ENCODE measurements around the gene LLGL2. TPM values are rescaled to one million over a fixed set of nuclear protein-coding genes. Genes with fewer than 3 reads are reported as not detected.
A peak's percentile ranks its signal among the peaks of the same experiment; 100 is the strongest.
"Not testable (repeated sequence)": the region's sequence is repeated elsewhere in the genome, so short reads cannot be mapped to it uniquely, and the experiment has no call there.

LLGL2 gene, protein sequence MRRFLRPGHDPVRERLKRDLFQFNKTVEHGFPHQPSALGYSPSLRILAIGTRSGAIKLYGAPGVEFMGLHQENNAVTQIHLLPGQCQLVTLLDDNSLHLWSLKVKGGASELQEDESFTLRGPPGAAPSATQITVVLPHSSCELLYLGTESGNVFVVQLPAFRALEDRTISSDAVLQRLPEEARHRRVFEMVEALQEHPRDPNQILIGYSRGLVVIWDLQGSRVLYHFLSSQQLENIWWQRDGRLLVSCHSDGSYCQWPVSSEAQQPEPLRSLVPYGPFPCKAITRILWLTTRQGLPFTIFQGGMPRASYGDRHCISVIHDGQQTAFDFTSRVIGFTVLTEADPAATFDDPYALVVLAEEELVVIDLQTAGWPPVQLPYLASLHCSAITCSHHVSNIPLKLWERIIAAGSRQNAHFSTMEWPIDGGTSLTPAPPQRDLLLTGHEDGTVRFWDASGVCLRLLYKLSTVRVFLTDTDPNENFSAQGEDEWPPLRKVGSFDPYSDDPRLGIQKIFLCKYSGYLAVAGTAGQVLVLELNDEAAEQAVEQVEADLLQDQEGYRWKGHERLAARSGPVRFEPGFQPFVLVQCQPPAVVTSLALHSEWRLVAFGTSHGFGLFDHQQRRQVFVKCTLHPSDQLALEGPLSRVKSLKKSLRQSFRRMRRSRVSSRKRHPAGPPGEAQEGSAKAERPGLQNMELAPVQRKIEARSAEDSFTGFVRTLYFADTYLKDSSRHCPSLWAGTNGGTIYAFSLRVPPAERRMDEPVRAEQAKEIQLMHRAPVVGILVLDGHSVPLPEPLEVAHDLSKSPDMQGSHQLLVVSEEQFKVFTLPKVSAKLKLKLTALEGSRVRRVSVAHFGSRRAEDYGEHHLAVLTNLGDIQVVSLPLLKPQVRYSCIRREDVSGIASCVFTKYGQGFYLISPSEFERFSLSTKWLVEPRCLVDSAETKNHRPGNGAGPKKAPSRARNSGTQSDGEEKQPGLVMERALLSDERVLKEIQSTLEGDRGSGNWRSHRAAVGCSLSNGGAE
- total RNA-seq: 477 TPM

DNA sequence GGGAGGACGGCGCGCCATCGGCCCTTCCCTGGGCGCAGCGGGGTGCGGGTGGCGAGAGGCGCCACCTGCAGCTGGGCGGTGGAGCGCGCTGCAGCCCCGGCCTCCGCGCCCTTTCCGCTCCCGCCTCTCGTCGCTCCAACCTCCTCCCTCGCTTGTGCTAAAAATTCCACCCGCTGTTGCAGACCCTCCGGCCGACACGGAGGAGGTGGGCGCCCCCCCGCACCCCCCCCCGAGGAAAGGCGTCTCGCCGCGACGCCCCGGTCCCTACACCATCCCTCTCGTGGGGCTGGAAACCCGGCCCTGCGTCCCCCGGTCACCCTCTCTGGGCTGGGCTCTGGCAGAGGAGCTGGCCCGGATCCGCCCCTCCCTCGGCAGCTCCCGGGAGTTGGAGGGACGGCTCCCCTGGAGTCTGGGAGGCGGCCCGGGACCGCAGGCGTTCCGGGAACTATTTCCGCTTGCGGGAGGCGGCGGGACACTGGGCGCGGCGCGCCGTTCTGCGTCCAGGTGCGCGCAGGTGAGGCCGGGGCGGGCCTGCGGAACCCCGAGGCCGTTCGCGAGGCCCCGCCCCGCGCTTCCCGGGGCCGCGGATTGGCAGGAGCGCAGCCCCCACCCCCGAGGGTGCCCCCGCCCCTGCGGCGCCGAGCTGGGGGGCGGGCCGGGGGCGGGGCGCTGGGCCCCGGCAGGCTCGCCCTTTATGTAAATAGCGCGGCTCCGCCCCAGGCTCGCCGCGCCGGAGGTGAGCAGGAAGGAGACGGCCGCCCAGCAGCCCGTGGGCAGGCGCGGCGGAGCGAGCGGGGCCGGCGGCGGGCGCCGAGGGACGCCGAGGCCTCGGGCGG, at the start of gene LLGL2:
Gene LLGL2 (plus strand): TSS at position 728 of the 836 bp plus-strand sequence. CDS start 17,730 bp downstream, outside the sequence.
- peak; percentile 92 for DNase-seq (ENCODE audit: low spot score)

DNA sequence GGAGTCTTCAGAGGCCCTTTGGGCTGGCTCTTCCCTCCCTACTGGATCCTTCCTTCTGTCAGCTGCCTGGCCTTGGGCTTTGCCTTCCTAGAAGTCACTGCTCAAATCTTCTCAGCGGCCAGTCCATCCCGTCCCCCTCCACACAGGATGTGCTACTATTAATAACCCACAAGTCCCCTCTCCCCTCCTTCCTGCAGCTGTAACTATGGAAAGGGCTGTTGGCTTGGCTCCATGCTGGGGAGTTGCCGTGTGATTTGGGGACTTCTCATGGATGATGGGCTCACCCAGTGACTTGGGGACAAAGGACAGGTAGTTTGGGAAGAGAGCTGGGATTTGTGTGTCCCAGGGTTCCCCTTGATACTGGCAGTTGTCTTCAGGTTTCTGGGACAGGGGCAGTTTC, 49.6 kb upstream of the LLGL2 start:
- no peak for DNase-seq (ENCODE audit: low spot score)

DNA sequence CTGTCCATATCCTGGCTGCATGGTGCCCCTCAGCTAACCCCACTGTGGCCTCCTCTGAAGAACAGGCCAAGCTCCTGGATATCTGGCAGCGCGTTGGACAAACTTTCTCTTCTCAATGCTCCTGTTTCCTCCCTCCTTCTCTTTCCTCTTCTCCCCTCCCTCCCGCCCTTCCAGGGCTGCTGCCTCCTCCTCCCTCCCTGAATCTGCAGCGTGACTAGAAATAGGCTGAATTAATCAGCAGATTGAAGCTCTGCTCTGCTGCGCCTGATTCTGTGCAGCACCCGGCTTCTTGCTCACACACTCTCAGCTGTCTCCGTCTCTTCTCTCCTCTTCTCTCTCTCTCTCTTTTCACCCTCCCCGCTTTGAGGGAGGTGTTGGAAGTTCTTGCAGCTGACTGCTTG, 49.2 kb upstream of the LLGL2 start:
- DNase-seq (ENCODE audit: low spot score): no peak

DNA sequence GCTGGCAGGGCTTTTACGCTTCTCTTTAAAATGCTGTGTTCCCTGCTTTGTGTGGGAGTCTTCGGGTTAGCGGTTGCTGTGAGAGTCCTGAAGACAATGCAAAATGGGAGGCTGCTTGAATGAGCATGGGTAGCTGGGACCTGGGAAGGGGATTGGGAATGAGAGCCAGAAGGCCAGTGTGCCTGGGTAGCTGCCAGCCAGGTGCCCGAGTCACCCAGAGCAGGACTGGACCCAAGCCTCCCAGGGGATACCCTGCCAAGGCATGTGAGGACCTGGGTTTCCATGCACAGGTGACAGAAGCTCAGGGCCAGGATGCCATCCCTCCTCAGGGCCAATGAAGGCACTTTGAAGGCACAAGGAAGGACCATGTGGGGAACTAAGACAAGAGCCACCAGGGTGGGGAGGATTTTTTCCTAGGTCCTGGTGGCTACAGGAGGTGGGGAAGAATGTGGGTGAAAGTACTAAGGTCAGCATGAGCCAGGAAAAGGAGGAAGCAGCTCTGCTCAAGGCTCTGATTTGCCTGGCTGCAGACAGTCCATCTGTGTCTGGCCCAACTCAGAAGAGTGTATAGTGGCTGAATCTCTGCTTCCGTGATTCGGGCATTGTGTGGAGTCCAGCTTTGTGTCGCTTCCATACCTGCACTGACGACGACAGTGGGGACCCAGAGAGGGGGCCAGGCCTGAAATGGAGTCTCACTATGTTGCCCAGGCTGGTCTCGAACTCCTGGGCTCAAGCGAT, 48.6 kb upstream of the LLGL2 start:
- DNase-seq (ENCODE audit: low spot score): no peak

DNA sequence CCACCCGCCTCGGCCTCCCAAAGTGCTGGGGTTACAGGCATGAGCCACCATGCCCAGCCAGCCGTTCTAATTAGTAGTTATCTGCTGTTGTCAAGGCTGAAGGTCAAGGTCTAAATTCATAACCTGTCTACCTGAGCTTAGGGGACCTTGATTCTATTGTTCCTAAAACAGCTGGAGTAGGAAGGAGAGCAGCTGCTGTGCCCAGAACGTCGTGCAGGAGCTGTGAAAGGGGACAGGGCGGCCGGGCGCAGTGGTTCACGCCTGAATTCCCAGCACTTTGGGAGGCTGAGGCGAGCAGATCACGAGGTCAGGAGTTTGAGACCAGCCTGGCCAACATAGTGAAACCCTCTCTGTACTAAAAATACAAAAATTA, 48.0 kb upstream of the LLGL2 start:
- not testable (repeated sequence) for DNase-seq (ENCODE audit: low spot score)

DNA sequence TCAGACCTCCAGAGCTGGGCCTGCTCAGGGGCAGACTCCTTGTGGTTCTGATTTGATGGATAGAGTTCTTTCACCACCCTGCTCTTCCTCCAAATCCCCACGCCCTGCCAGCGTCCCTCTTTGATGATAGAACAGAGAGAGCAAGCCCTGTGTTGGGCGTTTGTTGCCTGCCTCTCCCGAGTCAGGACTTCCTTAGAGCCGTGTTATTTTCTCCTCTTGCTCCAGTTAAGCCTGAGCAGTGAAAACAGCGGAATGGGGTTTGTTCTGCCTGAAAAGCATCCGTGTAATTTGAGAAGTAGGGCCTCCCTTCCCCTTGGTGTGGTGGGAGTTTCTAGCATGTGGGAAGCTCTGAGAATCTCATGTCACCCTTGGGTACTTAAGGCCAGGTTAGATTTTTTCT, 47.0 kb upstream of the LLGL2 start:
- no peak for DNase-seq (ENCODE audit: low spot score)

DNA sequence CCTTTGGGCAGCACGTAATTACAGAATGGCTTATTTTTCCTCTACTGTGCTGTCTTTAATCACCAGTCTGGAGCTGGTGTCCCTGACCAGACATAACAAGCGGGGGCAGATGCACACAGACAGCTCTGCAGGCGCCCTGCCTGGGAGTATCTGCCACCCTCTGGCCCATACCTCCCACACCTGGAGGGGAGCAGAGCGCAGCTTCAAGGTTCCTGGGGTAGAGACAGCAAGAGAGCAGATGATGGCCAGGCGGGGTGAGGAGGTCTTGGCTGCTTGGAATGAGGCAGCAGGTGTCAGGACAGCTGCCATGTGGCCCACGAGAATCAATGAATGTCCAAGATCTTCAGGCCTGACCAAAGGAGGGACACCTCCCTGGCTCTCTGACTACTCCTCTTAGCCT, 45.2 kb upstream of the LLGL2 start:
- no peak for DNase-seq (ENCODE audit: low spot score)

DNA sequence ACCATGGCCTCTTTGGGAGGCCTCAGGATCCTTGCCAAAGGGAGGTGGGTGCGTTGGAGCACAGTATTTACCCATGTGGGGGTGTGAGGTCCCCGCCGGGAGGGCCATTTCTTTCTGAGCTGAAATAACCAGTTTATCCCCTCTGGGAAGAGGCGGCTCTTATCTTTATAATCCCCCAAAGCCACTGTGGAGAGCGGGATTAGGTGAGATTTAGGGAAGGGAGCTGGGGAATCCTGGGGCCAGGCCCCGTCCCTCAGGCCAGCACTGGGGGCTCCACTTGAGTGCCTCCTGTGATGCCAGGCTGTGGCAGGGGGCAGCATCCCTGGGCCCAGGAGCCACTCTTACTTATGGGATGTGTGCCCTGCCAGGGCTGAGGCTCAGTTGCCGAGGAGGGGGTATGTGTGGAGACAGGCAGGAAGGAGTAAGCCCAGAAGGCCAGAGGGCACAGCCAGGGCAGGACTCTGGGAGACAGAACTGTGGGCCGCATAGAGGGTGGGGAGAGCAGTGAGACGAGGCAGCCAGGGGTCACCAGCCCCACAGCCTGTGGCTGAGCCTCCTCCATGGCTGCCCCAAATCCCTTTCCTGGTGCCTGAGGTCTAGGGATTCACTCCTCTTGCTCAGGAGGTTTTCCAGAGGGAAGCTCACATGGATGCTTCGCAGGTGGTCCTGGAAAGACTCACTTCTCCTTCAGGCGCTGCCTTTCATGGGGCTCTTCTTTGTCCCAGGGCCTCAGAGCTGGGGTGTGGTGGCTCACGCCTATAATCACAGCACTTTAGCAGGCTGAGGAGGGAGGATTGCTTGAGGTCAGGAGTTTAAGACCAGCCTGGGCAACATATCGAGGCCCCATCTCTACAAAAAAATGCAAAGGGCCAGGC, 44.1 kb upstream of the LLGL2 start:
- no peak for DNase-seq (ENCODE audit: low spot score)

DNA sequence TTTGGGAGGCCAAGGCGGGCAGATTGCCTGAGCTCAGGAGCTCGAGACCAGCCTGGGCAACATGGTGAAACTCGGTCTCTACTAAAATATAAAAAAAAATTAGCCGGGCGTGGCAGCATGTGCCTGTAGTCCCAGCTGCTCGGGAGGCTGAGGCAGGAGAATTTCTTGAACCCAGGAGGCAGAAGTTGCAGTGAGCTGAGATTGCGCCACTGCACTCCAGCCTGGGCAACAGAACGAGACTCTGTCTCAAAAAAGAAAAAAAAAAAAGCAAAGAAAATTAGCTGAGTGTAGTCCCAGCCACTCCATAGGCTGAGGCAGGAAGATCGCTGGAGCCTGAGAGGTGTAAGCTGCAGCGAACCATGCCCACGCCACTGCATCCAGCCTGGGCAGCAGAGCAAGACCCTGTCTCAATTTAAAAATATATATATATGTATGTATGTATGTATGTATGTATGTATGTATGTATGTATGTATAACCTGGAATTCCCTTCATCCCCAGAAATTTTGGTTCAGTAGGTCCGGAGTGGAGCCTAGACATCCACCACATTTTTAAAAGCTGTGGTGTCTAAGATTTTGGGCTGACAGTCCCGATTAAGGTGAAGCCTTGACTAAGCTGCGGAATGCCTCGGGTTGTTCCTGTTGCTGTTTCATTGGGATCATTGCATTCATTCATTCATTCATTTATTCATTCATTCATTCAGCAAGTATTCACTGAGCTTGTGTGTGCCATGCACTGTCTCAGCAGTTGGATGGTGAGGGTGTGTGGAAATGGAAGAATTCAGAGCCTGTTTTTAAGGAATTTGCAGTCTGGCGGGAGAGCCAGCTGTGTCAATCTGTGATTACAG, 43.2 kb upstream of the LLGL2 start:
- DNase-seq (ENCODE audit: low spot score): no peak

DNA sequence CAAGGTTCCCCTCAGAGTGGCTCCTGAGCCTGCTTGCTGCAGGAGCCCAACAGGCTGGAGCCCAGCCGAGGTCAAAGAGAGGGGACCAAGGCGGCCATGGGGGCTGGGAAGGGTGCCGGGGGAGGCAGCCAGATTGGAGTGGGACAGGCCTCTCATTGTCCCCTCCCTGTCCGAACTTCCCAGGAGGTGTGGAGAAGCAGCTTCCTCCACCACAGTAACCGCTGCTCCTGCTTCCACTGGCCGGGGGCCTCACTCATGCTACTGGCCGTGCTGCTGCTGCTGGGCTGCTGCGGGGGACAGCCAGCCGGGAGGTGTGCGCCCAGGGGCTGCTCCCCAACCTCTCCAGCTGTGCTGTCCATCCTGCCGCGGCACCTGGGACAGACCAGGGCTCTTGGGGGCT, 39.8 kb upstream of the LLGL2 start:
- DNase-seq (ENCODE audit: low spot score): no peak

DNA sequence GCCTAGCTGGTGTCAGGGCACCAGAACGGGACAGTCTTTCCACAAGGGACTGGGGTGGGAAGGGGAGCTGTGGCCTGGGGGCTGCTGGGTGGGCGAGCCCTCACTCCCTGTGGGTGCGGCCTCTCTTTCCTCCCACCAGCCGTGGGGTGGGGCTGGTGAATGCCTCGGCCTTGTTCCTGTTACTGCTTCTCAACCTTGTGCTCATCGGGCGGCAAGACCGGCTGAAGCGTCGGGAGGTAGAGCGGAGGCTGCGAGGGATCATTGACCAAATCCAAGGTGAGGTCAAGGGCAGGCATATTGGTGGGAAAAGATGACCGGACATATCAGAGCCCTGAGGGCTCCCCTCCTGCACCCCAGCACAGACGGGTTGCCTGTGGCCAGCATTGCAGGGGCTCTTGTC, 39.3 kb upstream of the LLGL2 start:
- DNase-seq (ENCODE audit: low spot score): no peak

DNA sequence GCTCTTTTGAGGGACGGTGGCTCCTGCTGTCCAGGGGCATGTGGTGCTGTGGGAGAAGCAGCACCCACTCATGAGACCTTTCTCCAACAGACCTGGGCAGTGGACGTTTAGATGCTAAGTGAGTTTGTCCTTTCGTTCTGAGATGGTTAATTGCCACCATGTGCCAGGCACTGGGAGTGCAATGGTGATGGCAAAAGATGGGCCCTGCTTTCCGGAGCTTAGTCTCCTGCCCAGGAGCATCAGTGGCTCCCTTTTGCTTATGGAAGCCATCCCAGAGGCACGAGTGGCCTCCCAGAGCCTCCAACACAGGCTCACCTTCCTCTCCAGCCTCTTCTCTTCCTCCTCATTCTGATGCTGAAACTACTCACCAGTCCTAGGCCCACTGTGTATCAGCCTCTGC, 38.5 kb upstream of the LLGL2 start:
- no peak for DNase-seq (ENCODE audit: low spot score)

DNA sequence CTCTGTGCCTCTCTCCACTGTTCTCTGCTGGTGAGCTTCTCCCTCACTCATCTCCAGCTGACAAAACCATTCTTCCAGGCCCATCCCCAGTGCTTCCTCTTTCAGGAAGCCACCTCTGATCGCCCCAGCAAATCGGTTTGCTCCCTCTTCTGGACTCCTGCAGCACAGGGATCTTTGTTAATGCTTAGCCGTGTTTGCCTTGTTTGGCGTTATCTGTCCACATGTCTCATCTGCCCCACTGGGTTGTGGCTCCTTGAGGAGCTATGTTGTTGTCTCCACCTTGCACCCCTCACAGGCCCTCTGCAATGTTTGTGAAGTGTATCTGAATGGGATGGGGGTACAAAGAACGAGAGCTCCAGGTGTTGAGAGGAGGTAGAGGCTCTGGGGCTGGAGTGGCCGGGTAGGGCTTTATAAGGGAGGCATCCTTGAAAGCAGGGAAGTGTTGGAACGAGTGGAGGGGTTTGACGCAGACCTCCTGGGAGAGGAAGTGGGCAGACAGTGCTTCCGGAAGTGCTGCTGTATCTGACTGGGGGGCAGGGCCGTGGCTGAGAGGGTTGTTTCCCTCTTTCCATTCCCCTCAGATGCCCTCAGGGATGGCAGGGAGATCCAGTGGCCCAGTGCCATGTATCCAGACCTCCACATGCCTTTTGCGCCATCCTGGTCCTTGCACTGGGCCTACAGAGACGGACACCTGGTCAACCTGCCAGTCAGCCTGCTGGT, 38.0 kb upstream of the LLGL2 start:
- no peak for DNase-seq (ENCODE audit: low spot score)

DNA sequence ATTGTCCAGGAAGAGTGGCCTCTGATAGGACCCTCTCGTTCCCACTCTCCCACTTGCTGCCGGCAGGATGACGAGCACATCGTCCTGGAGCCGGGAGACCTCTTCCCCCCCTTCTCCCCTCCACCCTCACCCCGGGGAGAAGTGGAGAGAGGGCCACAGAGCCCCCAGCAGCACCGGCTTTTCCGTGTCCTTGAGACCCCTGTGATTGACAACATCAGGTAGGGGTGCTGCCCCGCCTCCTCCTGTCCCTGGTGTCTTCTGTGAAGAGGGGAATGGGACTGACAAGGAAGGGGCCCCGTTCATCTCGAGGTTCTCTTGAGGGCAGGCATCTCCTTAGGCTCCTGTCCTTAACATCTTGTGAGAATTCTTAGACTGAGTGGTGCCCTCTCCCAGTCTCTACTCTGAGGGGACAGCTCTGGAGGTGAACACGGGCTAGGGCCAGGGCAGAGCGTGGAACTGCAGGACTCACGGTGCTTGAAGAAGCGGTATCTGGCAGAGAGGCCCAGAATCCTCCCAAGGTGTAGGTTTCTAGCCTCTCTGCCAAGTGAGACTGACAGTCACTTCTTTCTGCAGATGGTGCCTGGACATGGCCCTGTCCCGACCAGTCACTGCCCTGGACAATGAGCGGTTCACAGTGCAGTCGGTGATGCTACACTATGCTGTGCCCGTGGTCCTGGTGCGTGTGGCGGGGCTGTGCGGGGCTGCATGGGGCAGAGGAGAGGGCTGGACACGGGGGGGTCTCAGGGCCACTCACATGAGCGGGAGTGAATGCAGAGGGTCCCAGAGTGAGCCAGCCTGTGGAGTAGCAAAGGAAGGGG, 36.6 kb upstream of the LLGL2 start:
- no peak for DNase-seq (ENCODE audit: low spot score)

DNA sequence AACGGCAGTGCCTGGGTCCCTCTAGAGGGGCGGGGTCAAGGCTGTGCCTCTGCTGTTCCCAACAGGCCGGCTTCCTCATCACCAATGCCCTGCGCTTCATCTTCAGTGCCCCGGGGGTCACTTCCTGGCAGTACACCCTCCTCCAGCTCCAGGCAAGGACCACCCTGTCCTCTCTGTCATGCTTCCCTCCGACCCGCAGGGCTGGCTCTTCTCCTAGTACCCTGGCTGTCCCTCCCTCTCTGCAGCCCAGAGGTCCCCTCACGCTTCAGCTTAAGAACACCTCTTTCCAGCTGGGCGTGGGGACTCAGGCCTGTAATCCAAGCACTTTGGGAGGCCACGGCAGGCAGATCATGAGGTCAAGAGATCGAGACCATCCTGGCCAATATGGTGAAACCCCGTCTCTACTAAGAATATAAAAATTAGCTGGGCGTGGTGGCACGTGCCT, 36.0 kb upstream of the LLGL2 start:
- no peak for DNase-seq (ENCODE audit: low spot score)

DNA sequence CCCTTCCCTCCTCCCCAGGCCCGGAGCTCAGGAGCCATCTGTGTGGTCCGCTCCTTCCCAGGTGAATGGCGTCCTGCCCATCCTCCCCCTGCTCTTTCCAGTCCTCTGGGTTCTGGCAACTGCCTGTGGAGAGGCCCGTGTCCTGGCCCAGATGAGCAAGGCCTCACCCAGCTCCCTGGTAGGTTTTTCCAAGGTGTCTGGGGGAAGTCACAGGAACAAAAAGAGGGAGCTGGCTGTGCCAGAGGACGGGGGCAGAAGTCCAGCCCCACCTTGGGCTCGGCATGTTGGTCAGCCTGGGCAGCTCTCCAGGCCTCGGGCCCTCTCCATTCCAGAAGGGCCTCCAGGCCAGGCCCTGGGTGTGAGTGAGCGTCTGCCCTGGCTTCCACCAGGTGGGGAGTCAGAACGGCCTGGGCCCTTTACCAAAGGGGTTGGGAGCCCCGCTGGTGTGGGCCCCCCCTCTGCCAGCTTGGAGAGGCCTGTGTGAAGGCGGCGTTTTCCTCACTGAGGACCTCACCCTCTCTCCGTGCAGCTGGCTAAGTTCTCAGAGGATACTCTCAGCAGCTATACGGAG, 35.2 kb upstream of the LLGL2 start:
- DNase-seq (ENCODE audit: low spot score): peak; percentile 77
